GM10248 (cell line): Measurements from ENCODE around the gene ADAM11.

Source experiments
- CTCF ChIA-PET: fragments of 300-600 bp; sonication (Branson Sonifier 250); formaldehyde crosslinking; extraction: SDS; loops from one replicate; lab custom pipeline; 2021; ENCODE audit warnings: antibody characterized with exemption; lab: Yijun Ruan, JAX
- POLR2A ChIA-PET: fragments of 350-650 bp; sonication (Branson Sonifier 250); formaldehyde crosslinking; extraction: SDS; loops from one replicate; lab custom pipeline; 2020; ENCODE audit warnings: antibody characterized with exemption; lab: Yijun Ruan, JAX
- DNase-seq: peaks from one replicate; pipeline ENCODE4 v3.0.0; 2012; ENCODE audit errors: extremely low spot score
- TF ChIP-seq, protein P1 (sequence below): IDR thresholded peaks from 2 replicates; pipeline ENCODE4 v1.5.1; 2012; ENCODE audit warnings: mild to moderate bottlenecking, low read depth; ENCODE audit errors: extremely low read depth, missing control alignments, control extremely low read depth

Gene ADAM11

DNA sequence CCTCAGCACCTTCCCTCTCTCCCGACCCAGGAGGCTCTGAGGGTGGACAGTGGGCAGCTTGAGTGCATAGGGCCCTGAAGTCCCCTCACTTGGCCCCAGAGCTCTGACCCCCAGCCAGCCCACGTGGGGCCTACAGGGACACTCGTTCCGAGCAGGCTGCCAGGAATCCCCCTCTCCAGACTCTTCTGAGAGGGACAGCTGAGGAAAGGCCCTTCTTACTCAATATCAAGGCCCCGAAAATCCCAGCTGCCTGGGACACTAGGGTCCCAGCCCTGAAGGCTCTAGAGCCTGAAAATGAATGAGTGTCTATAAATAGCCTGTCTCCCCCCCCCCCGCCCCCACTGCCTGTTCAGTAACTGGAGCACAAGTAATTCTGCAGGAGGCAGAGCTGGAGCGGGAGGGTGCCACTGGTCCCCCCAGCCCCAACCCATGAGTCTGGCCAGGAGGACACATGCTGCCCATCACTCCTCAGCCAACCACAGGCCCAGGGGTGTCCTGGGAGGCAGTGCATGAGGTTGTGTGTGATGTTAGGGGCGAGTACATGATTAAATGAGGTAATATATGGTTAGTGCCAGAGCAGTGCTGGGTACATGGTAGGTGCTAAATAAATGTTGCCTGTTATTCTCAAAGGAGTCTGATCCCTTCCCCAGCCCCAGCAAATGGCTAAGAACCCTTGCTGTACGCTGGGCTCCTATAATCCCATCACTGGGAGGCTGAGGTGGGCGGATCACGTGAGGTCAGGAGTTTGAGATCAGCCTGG, 11.6 kb downstream of the ADAM11 start:
- ChIA-PET CTCF (interaction anchor here (1.2 to 17.1 kb wide), 5 partner anchors 8 to 252 kb away, joined by 3 to 454 read pairs (median 4); no protein-coding TSS in a partner anchor), POLR2A (no interaction called here)
- TF ChIP-seq, protein P1, sequence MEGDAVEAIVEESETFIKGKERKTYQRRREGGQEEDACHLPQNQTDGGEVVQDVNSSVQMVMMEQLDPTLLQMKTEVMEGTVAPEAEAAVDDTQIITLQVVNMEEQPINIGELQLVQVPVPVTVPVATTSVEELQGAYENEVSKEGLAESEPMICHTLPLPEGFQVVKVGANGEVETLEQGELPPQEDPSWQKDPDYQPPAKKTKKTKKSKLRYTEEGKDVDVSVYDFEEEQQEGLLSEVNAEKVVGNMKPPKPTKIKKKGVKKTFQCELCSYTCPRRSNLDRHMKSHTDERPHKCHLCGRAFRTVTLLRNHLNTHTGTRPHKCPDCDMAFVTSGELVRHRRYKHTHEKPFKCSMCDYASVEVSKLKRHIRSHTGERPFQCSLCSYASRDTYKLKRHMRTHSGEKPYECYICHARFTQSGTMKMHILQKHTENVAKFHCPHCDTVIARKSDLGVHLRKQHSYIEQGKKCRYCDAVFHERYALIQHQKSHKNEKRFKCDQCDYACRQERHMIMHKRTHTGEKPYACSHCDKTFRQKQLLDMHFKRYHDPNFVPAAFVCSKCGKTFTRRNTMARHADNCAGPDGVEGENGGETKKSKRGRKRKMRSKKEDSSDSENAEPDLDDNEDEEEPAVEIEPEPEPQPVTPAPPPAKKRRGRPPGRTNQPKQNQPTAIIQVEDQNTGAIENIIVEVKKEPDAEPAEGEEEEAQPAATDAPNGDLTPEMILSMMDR, result no peak
- no peak for DNase-seq

DNA sequence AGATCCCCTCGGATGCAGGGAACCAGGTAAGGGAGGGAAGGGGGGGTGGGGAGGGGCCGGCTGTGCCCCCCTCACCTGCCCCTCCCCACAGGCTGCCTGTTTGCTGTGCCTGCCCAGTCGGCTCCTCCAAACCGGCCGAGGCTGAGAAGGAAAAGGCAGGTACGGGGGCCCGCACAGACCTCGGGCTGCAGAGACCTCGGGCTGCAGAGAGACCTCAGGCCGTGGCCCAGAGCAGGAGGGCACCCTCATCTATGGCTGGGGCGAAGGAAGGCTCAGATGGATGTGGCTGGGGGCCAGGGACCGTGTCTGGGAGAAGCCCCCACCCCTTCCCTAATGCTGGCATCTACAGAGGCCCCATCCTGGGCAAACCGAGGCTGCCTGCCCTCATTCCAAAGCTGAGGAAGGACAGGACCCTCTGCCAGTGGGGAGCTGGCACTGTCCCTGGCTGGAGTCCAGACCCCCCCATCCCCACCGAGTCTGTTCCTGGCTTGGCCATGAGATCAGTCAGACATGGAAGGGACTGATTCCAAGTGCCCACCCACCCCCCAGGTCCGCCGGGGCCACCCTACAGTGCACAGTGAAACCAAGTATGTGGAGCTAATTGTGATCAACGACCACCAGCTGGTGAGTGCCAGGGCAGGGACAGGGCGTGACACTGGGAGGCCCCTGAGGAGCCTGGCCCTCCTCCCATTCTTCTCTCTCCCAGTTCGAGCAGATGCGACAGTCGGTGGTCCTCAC, 13.7 kb downstream of the ADAM11 start:
- POLR2A ChIA-PET, result no interaction called here
- TF ChIP-seq, protein P1, result no peak
- CTCF ChIA-PET, result interaction anchor here (0.9 to 17.1 kb wide), 6 partner anchors 9 to 363 kb away, joined by 3 to 454 read pairs (median 8); partner anchors contain the start of gene ACBD4
- DNase-seq, result no peak

DNA sequence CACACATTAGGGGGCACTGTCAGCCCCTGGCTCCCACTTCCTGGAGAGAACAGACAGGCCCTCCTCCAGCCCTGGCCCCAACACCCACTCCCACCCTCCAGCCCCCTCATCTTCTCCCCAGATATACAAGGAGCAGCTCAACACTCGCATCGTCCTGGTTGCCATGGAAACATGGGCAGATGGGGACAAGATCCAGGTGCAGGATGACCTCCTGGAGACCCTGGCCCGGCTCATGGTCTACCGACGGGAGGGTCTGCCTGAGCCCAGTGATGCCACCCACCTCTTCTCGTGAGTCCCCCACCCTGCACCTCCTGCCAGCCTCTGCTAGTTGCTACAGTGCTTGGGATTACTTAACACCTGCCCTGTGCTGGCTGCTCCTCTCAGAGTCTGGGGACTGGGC, 14.4 kb downstream of the ADAM11 start:
- DNase-seq, result no peak
- TF ChIP-seq, protein P1, result no peak
- ChIA-PET POLR2A (no interaction called here), CTCF (interaction anchor here (0.9 to 17.1 kb wide), 7 partner anchors 10 to 362 kb away, joined by 3 to 454 read pairs (median 9); partner anchors contain the start of gene ACBD4)

DNA sequence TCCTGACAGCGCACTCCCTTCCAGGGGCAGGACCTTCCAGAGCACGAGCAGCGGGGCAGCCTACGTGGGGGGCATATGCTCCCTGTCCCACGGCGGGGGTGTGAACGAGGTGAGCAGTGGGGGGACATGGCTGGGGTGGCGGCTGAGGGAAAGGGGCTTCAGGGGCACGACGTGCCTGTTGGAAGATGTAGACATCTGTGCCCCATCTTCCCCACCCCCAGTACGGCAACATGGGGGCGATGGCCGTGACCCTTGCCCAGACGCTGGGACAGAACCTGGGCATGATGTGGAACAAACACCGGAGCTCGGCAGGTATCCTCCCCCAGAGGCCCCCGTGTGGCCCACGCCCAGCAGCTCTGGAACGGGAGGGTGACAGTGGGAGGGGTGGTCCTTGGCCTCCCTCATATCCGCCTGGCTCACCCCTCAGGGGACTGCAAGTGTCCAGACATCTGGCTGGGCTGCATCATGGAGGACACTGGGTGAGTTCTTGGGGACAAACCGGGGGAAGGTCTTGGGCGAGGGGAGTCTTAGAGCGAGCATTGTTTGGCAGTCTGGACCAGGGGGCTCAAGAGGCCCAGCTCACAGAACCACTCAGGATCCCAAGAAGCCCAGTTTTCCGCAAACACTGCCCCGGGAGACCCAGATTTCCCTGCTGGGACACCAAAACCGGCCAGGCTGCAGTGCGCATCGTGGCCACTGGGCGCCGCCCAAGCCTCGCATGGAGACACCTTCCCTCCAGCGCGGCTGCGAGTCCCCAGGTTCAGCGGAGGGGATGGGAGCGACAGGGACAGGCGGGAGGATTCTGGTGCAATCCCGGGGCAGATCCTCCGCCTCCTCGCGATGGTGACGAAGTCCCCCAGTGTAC, 15.7 kb downstream of the ADAM11 start:
- POLR2A ChIA-PET, result no interaction called here
- CTCF ChIA-PET, result interaction anchor here (0.8 to 17.1 kb wide), 13 partner anchors 11 to 361 kb away, joined by 3 to 454 read pairs (median 4); partner anchors contain the start of gene ACBD4
- DNase-seq, result peak; percentile 91
- TF ChIP-seq, protein P1, result peak; percentile 100

DNA sequence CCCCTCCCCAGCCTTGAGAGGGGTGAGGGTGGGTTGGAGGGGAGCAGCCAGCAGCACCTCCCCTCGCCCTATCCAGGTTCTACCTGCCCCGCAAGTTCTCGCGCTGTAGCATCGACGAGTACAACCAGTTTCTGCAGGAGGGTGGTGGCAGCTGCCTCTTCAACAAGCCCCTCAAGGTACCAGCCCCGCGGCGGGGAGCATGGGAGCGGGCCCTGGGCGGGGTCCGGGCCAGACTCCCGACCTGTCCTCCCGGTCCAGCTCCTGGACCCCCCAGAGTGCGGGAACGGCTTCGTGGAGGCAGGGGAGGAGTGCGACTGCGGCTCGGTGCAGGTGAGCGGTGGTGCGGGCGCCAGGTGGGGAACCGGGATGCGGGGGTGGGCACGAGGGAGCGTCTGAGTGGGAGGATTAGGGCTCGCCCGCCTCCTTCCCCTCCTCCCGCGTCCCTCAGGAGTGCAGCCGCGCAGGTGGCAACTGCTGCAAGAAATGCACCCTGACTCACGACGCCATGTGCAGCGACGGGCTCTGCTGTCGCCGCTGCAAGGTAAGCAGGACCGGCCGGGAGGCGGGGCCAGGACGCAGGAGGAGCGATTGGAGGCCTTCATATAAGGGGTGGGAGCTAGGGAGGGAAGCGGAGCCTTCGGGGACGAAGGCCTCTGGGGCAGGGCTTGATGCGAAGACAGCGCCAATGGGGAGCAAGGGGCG, 16.5 kb downstream of the ADAM11 start:
- DNase-seq, result peak; percentile 99
- TF ChIP-seq, protein P1, result no peak
- ChIA-PET POLR2A (no interaction called here), CTCF (interaction anchor here (0.6 to 17.1 kb wide), 30 partner anchors 9 to 423 kb away, joined by 3 to 454 read pairs (median 4); partner anchors contain the start of genes ACBD4 and HIGD1B)
